ENCODE results near the gene DSE.
A peak's percentile ranks its signal among the peaks of the same experiment; 100 is the strongest.

The DSE gene

DNA sequence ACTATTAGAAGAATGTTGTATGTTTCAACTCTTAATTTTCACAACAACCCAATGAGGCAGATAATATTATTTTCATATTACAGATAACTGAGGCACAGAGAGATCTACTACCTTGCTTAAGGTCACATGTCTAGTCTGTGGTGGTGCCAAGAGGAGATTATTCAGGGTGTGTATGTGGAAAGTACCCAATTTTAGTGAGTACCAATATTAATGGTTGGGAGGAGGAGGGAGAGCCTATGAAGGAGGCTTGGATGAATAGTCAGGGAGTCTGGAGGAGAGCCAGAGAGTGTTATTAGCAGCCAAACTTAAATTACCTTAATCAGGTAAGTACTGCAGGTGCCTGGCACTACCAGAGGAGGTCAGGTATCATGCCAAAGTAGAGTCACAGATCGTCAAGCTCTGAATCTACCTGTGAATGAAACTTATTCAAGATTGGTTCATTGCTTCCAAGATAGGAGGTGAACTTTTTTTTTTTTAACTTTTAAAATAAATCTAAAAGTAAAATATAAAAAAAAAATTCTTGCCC is 79.5 kb downstream of the DSE start:
- no peaks in the 10 kb centered on the region for H3K36me3 ChIP-seq (ENCODE audit: control insufficient read depth in 1 of 2, insufficient read depth in 2 of 2, low read length in 2 of 2)
- H3K9me3 ChIP-seq (ENCODE audit: control insufficient read depth in 1 of 2, low read length in 2 of 2) = no peaks in the 10 kb centered on the region
- H3K27ac ChIP-seq (ENCODE audit: low read depth, low read length) = no peak overlapping the region
- no peak overlapping the region for H3K4me3 ChIP-seq (ENCODE audit: low read depth in 1 of 2, low read length in 2 of 2)
- H3K9ac ChIP-seq (ENCODE audit: low read depth in 1 of 2, low read length in 2 of 2) = no peak overlapping the region
- H3K4me1 ChIP-seq (ENCODE audit: control insufficient read depth in 1 of 2, insufficient read depth in 2 of 2, low read length in 2 of 2) = peaks cover 10 to 14% of the 10 kb centered on the region in 2 donors
- peaks cover 0 to 3% of the 10 kb centered on the region in 2 donors for H3K27me3 ChIP-seq (ENCODE audit: control insufficient read depth in 1 of 2, insufficient read depth in 2 of 2, low read length in 2 of 2)

GRCh38 chr6:116450769-116451740 is 80.3 kb downstream of the DSE start:
- Histone ChIP-seq H3K27me3 (ENCODE audit: control insufficient read depth in 1 of 2, insufficient read depth in 2 of 2, low read length in 2 of 2) (peaks cover 0 to 3% of the 10 kb centered on the region in 2 donors), H3K9me3 (ENCODE audit: control insufficient read depth in 1 of 2, low read length in 2 of 2) (no peaks in the 10 kb centered on the region), H3K4me3 (ENCODE audit: low read depth in 1 of 2, low read length in 2 of 2) (no peak overlapping the region), H3K4me1 (ENCODE audit: control insufficient read depth in 1 of 2, insufficient read depth in 2 of 2, low read length in 2 of 2) (peaks cover 10 to 14% of the 10 kb centered on the region in 2 donors), H3K27ac (ENCODE audit: low read depth, low read length) (no peak overlapping the region), H3K36me3 (ENCODE audit: control insufficient read depth in 1 of 2, insufficient read depth in 2 of 2, low read length in 2 of 2) (no peaks in the 10 kb centered on the region), H3K9ac (ENCODE audit: low read depth in 1 of 2, low read length in 2 of 2) (no peak overlapping the region)

- no peaks in the 10 kb centered on the region for H3K36me3 ChIP-seq (ENCODE audit: control insufficient read depth in 1 of 2, insufficient read depth in 2 of 2, low read length in 2 of 2)
- no peaks in the 10 kb centered on the region for H3K9me3 ChIP-seq (ENCODE audit: control insufficient read depth in 1 of 2, low read length in 2 of 2)
- peaks cover 10 to 14% of the 10 kb centered on the region in 2 donors for H3K4me1 ChIP-seq (ENCODE audit: control insufficient read depth in 1 of 2, insufficient read depth in 2 of 2, low read length in 2 of 2)
- H3K27me3 ChIP-seq (ENCODE audit: control insufficient read depth in 1 of 2, insufficient read depth in 2 of 2, low read length in 2 of 2) = peaks cover 0 to 3% of the 10 kb centered on the region in 2 donors
- no peak overlapping the region for H3K27ac ChIP-seq (ENCODE audit: low read depth, low read length)
- no peak overlapping the region for H3K9ac ChIP-seq (ENCODE audit: low read depth in 1 of 2, low read length in 2 of 2)
- no peak overlapping the region for H3K4me3 ChIP-seq (ENCODE audit: low read depth in 1 of 2, low read length in 2 of 2)
Observed at GRCh38 chr6:116451916-116452315, 81.2 kb downstream of the DSE start.

DNA sequence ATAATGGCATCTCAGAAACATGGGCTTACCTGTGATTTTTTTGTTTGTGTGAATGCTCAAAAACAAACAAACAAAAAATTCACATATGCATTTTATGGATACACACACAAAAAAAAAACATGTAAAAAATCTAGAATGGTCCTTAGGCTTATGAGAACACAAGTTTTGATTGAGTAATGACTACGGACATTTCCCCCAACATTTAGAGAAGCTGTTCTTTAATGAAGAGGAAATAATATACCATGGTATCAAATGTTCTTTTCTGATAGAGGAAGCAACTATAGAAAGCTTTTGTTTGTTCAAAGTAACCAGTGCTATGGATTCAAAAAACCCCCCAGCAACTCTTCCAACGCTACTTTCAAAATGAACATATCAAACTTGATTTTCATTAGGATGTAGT is 81.8 kb downstream of the DSE start:
- Histone ChIP-seq H3K4me3 (ENCODE audit: low read depth in 1 of 2, low read length in 2 of 2) (no peak overlapping the region), H3K9me3 (ENCODE audit: control insufficient read depth in 1 of 2, low read length in 2 of 2) (no peaks in the 10 kb centered on the region), H3K4me1 (ENCODE audit: control insufficient read depth in 1 of 2, insufficient read depth in 2 of 2, low read length in 2 of 2) (peaks cover 10 to 14% of the 10 kb centered on the region in 2 donors), H3K36me3 (ENCODE audit: control insufficient read depth in 1 of 2, insufficient read depth in 2 of 2, low read length in 2 of 2) (no peaks in the 10 kb centered on the region), H3K9ac (ENCODE audit: low read depth in 1 of 2, low read length in 2 of 2) (no peak overlapping the region), H3K27me3 (ENCODE audit: control insufficient read depth in 1 of 2, insufficient read depth in 2 of 2, low read length in 2 of 2) (peaks cover 0 to 3% of the 10 kb centered on the region in 2 donors), H3K27ac (ENCODE audit: low read depth, low read length) (no peak overlapping the region)

GRCh38 chr6:116456106-116456505 is 85.4 kb downstream of the DSE start:
- H3K27ac ChIP-seq (ENCODE audit: low read depth, low read length) = no peak overlapping the region
- peaks cover 0 to 3% of the 10 kb centered on the region in 2 donors for H3K27me3 ChIP-seq (ENCODE audit: control insufficient read depth in 1 of 2, insufficient read depth in 2 of 2, low read length in 2 of 2)
- H3K36me3 ChIP-seq (ENCODE audit: control insufficient read depth in 1 of 2, insufficient read depth in 2 of 2, low read length in 2 of 2) = no peaks in the 10 kb centered on the region
- H3K9ac ChIP-seq (ENCODE audit: low read depth in 1 of 2, low read length in 2 of 2) = no peak overlapping the region
- H3K4me1 ChIP-seq (ENCODE audit: control insufficient read depth in 1 of 2, insufficient read depth in 2 of 2, low read length in 2 of 2) = peaks cover 5% of the 10 kb centered on the region in 2 donors
- no peak overlapping the region for H3K4me3 ChIP-seq (ENCODE audit: low read depth in 1 of 2, low read length in 2 of 2)
- no peaks in the 10 kb centered on the region for H3K9me3 ChIP-seq (ENCODE audit: control insufficient read depth in 1 of 2, low read length in 2 of 2)

GRCh38 chr6:116456927-116457326 is 86.2 kb downstream of the DSE start:
- no peak overlapping the region for H3K9ac ChIP-seq (ENCODE audit: low read depth in 1 of 2, low read length in 2 of 2)
- H3K4me1 ChIP-seq (ENCODE audit: control insufficient read depth in 1 of 2, insufficient read depth in 2 of 2, low read length in 2 of 2) = peaks cover 0 to 3% of the 10 kb centered on the region in 2 donors
- no peak overlapping the region for H3K4me3 ChIP-seq (ENCODE audit: low read depth in 1 of 2, low read length in 2 of 2)
- no peaks in the 10 kb centered on the region for H3K36me3 ChIP-seq (ENCODE audit: control insufficient read depth in 1 of 2, insufficient read depth in 2 of 2, low read length in 2 of 2)
- H3K27ac ChIP-seq (ENCODE audit: low read depth, low read length) = no peak overlapping the region
- H3K27me3 ChIP-seq (ENCODE audit: control insufficient read depth in 1 of 2, insufficient read depth in 2 of 2, low read length in 2 of 2) = peaks cover 0 to 3% of the 10 kb centered on the region in 2 donors
- no peaks in the 10 kb centered on the region for H3K9me3 ChIP-seq (ENCODE audit: control insufficient read depth in 1 of 2, low read length in 2 of 2)

- Histone ChIP-seq H3K4me1 (ENCODE audit: control insufficient read depth in 1 of 2, insufficient read depth in 2 of 2, low read length in 2 of 2) (peaks cover 8% of the 10 kb centered on the region in 2 donors), H3K27ac (ENCODE audit: low read depth, low read length) (no peak overlapping the region), H3K36me3 (ENCODE audit: control insufficient read depth in 1 of 2, insufficient read depth in 2 of 2, low read length in 2 of 2) (no peaks in the 10 kb centered on the region), H3K27me3 (ENCODE audit: control insufficient read depth in 1 of 2, insufficient read depth in 2 of 2, low read length in 2 of 2) (peaks cover 3 to 5% of the 10 kb centered on the region in 2 donors), H3K9me3 (ENCODE audit: control insufficient read depth in 1 of 2, low read length in 2 of 2) (no peaks in the 10 kb centered on the region), H3K9ac (ENCODE audit: low read depth in 1 of 2, low read length in 2 of 2) (no peak overlapping the region), H3K4me3 (ENCODE audit: low read depth in 1 of 2, low read length in 2 of 2) (no peak overlapping the region)
Observed at GRCh38 chr6:116458264-116458663, 87.5 kb downstream of the DSE start.

- H3K9ac ChIP-seq (ENCODE audit: low read depth in 1 of 2, low read length in 2 of 2) = no peak overlapping the region
- H3K9me3 ChIP-seq (ENCODE audit: control insufficient read depth in 1 of 2, low read length in 2 of 2) = no peaks in the 10 kb centered on the region
- no peaks in the 10 kb centered on the region for H3K36me3 ChIP-seq (ENCODE audit: control insufficient read depth in 1 of 2, insufficient read depth in 2 of 2, low read length in 2 of 2)
- peaks cover 0 to 10% of the 10 kb centered on the region in 2 donors for H3K27me3 ChIP-seq (ENCODE audit: control insufficient read depth in 1 of 2, insufficient read depth in 2 of 2, low read length in 2 of 2)
- H3K4me3 ChIP-seq (ENCODE audit: low read depth in 1 of 2, low read length in 2 of 2) = no peak overlapping the region
- peaks cover 8% of the 10 kb centered on the region in 2 donors for H3K4me1 ChIP-seq (ENCODE audit: control insufficient read depth in 1 of 2, insufficient read depth in 2 of 2, low read length in 2 of 2)
- H3K27ac ChIP-seq (ENCODE audit: low read depth, low read length) = no peak overlapping the region
Observed at GRCh38 chr6:116459927-116460326, 89.2 kb downstream of the DSE start.

GRCh38 chr6:116461331-116461931 is 90.7 kb downstream of the DSE start, which contains the start of gene CALHM6:
Gene CALHM6 (plus strand): TSS chr6:116461375. CDS start chr6:116461930, 555 bp downstream.
- Histone ChIP-seq H3K4me1 (ENCODE audit: control insufficient read depth in 1 of 2, insufficient read depth in 2 of 2, low read length in 2 of 2) (peaks cover 8% of the 10 kb centered on the region in 2 donors), H3K27me3 (ENCODE audit: control insufficient read depth in 1 of 2, insufficient read depth in 2 of 2, low read length in 2 of 2) (peaks cover 0 to 10% of the 10 kb centered on the region in 2 donors), H3K4me3 (ENCODE audit: low read depth in 1 of 2, low read length in 2 of 2) (peak within 1 kb of the TSS; percentile 67 to 75), H3K9me3 (ENCODE audit: control insufficient read depth in 1 of 2, low read length in 2 of 2) (no peaks in the 10 kb centered on the region), H3K27ac (ENCODE audit: low read depth, low read length) (peak within 1 kb of the TSS; percentile 48), H3K36me3 (ENCODE audit: control insufficient read depth in 1 of 2, insufficient read depth in 2 of 2, low read length in 2 of 2) (no peaks in the 10 kb centered on the region), H3K9ac (ENCODE audit: low read depth in 1 of 2, low read length in 2 of 2) (peak within 1 kb of the TSS; percentile 15 to 34)

Measured in duodenal mucosa (tissue), 2 donors.